ENCODE measurements around the gene RAET1G. TPM values are rescaled to one million over a fixed set of nuclear protein-coding genes. Genes with fewer than 3 reads are reported as not detected.
A peak's percentile ranks its signal among the peaks of the same experiment; 100 is the strongest.

Gene RAET1G
- total RNA-seq, 1 experiment from 2014 or later, result 1.5 TPM

DNA sequence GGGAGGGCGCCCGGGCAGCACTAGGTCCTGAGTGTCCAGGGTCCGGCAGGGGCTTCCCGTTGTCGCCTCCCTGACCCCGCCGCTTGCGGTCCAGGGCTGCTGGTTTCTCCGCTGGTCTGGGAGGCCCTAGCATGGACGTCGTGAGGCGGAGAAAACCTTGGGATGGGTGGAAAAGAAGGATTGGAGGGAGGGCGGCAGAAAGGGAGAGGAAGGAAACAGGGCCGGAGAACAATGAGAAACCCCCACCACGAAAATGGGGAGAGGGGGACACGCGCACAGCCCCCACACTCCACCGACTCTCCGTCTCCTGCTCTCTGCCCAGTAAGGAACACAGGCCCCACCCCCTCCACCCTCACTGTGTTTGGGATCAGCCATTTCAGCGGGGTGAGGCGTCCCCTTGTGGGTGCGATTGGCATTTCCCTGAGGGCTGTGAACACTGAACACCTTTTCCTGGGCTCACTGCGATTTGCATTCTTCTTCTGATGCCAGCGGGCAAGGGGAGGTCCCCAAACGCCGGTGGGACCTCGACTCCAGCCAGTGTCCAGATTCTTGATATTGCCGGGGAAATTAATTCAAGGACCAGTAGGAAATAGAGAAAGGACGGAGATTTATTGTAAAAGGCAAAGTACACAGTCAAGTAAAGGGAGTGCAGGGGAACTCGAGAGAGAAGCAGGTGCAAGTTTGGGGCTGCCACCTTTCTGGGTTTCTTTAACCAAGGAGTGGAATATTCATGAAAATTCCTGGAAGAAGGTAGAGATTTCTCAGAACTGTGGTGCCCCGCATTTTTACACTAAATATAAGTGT is 3.3 kb upstream of the RAET1G start:
- BruUV-seq (replicated peaks), result TSS peak; percentile 78
- 0 out of 2 replicates have a peak overlapping the region, but pooled peaks have one; percentile 20 for H3K9ac ChIP-seq (ENCODE audit: low read length)

DNA sequence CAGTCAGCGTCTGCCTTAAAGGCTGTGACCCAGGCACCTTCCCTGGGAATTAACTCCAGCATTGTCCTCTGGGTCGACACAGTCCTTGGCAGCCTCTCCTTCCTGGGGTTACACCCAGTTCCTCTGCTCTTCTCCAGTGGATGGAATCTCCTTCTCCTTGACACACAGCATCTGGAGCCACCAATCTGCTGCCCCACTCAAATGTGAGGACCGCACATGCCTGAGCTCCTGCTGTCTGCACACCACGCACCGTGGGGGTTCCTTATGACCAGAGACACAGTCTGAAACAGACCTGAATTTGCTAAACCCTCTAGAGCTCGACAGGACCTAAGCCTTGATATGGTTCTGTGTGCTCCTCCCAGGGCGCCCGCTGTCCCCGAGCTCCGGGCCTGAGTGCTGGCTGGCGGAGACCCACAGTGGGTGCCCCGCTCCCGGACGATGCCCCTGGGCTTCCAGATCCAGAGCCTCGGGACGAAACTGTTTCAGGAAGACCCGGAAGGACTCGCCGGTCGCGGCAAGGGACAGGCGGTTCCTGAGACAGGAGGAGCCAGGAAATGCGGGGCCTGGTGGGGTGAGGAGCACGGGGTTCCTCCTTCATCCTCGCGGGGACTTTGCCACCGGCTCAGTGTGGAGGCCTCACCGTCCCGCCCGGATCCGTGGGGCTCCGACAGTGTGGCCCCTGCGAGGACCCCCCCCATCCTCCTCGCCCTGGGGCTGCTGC is 2.5 kb upstream of the RAET1G start:
- H3K36me3 ChIP-seq (ENCODE audit: low read depth, low read length), result no peaks in the 10 kb centered on the region; the same call in 1 of the 2 replicates
- H3F3A ChIP-seq (ENCODE audit: low read length, unreplicated experiment), result no peaks in the 10 kb centered on the region
- H3K9ac ChIP-seq (ENCODE audit: low read length), result 0 out of 2 replicates have a peak overlapping the region, but pooled peaks have one; percentile 20
- no peaks in the 10 kb centered on the region for H3K9me3 ChIP-seq (ENCODE audit: low read length)
- H3K4me2 ChIP-seq (ENCODE audit: low read length), result peak overlapping the region; percentile 80
- no peaks in the 10 kb centered on the region for H3K27me3 ChIP-seq (ENCODE audit: low read length)
- H2AFZ ChIP-seq (ENCODE audit: low read length), result peak overlapping the region; percentile 86
- H3K9me2 ChIP-seq (replicated peaks; ENCODE audit: low read length), result no peaks in the 10 kb centered on the region
- ATAC-seq (peak; percentile 8), DNase-seq (no peak)
- no peaks in the 10 kb centered on the region for H3K79me2 ChIP-seq (ENCODE audit: low read length)
- H3K4me1 ChIP-seq (ENCODE audit: insufficient read depth, low read length), result peaks cover 8% of the 10 kb centered on the region; the same call in 1 of the 2 replicates
- BruUV-seq (replicated peaks), result no TSS peak
- peak overlapping the region; percentile 69 for H3K4me3 ChIP-seq (ENCODE audit: low read length)
- TF ChIP-seq, protein P1, sequence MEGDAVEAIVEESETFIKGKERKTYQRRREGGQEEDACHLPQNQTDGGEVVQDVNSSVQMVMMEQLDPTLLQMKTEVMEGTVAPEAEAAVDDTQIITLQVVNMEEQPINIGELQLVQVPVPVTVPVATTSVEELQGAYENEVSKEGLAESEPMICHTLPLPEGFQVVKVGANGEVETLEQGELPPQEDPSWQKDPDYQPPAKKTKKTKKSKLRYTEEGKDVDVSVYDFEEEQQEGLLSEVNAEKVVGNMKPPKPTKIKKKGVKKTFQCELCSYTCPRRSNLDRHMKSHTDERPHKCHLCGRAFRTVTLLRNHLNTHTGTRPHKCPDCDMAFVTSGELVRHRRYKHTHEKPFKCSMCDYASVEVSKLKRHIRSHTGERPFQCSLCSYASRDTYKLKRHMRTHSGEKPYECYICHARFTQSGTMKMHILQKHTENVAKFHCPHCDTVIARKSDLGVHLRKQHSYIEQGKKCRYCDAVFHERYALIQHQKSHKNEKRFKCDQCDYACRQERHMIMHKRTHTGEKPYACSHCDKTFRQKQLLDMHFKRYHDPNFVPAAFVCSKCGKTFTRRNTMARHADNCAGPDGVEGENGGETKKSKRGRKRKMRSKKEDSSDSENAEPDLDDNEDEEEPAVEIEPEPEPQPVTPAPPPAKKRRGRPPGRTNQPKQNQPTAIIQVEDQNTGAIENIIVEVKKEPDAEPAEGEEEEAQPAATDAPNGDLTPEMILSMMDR (conservative IDR thresholded peaks at IDR 0.05; ENCODE audit: low read depth, low read length), result no peak
- TF ChIP-seq EZH2phosphoT487 (IDR thresholded peaks at IDR 0.05; ENCODE audit: borderline replicate concordance, low read length) (no peak), EZH2 (IDR thresholded peaks at IDR 0.05; ENCODE audit: low read length, unreplicated experiment) (no peak)
- ChIA-PET POLR2A (ENCODE audit: unreplicated experiment) (no interaction called here), CTCF (no interaction called here)
- intact Hi-C loops (cut with micrococcal nuclease), result loop anchor here (5.0 to 10.0 kb wide), 2 partner anchors 203 to 381 kb away; partner anchors contain the start of gene PPIL4
- no peak overlapping the region for H3K27ac ChIP-seq (ENCODE audit: low read length)
- H4K20me1 ChIP-seq (ENCODE audit: low read length), result no peaks in the 10 kb centered on the region

More for the DNA sequence above, 3.3 kb upstream of the RAET1G start:
- Histone ChIP-seq H3K79me2 (ENCODE audit: low read length) (no peaks in the 10 kb centered on the region), H3F3A (ENCODE audit: low read length, unreplicated experiment) (no peaks in the 10 kb centered on the region), H3K4me3 (ENCODE audit: low read length) (peak overlapping the region; percentile 69), H3K36me3 (ENCODE audit: low read depth, low read length) (no peaks in the 10 kb centered on the region; the same call in 1 of the 2 replicates), H3K4me2 (ENCODE audit: low read length) (peak overlapping the region; percentile 80), H3K27ac (ENCODE audit: low read length) (no peak overlapping the region), H4K20me1 (ENCODE audit: low read length) (no peaks in the 10 kb centered on the region), H2AFZ (ENCODE audit: low read length) (peak overlapping the region; percentile 86), H3K9me3 (ENCODE audit: low read length) (no peaks in the 10 kb centered on the region), H3K9me2 (replicated peaks; ENCODE audit: low read length) (no peaks in the 10 kb centered on the region), H3K27me3 (ENCODE audit: low read length) (no peaks in the 10 kb centered on the region), H3K4me1 (ENCODE audit: insufficient read depth, low read length) (peaks cover 8% of the 10 kb centered on the region; the same call in 1 of the 2 replicates)
- DNase-seq (peak; percentile 80), ATAC-seq (peak; percentile 81)
- intact Hi-C loops (cut with micrococcal nuclease), result loop anchor here (1.0 to 10.0 kb wide), 4 partner anchors 62 to 381 kb away; partner anchors contain the start of genes LRP11 and PPIL4
- TF ChIP-seq EZH2 (IDR thresholded peaks at IDR 0.05; ENCODE audit: low read length, unreplicated experiment), result no peak
- no peak for TF ChIP-seq EZH2phosphoT487 (IDR thresholded peaks at IDR 0.05; ENCODE audit: borderline replicate concordance, low read length)
- TF ChIP-seq, protein P1 (conservative IDR thresholded peaks at IDR 0.05; ENCODE audit: low read depth, low read length), result peak; percentile 75
- ChIA-PET CTCF (no interaction called here), POLR2A (ENCODE audit: unreplicated experiment) (no interaction called here)

All from PC-3 (cell line).